PC-3 (cell line): ENCODE results near the gene SLC26A8.

Source experiments
- EZH2 ChIP-seq: fragments of 300-600 bp; sonication (generic); IDR thresholded peaks from one replicate; pipeline ENCODE4 v1.6.1; 2017; ENCODE audit warnings: antibody characterized with exemption, mild to moderate bottlenecking, low read length; ENCODE audit not compliant: unreplicated experiment
- TF ChIP-seq, protein P1 (sequence below): fragments of 300-600 bp; sonication (generic); conservative IDR thresholded peaks from 2 replicates; pipeline ENCODE4 v1.5.1; 2017; ENCODE audit warnings: antibody characterized with exemption, low read depth, mild to moderate bottlenecking, low read length

DNA sequence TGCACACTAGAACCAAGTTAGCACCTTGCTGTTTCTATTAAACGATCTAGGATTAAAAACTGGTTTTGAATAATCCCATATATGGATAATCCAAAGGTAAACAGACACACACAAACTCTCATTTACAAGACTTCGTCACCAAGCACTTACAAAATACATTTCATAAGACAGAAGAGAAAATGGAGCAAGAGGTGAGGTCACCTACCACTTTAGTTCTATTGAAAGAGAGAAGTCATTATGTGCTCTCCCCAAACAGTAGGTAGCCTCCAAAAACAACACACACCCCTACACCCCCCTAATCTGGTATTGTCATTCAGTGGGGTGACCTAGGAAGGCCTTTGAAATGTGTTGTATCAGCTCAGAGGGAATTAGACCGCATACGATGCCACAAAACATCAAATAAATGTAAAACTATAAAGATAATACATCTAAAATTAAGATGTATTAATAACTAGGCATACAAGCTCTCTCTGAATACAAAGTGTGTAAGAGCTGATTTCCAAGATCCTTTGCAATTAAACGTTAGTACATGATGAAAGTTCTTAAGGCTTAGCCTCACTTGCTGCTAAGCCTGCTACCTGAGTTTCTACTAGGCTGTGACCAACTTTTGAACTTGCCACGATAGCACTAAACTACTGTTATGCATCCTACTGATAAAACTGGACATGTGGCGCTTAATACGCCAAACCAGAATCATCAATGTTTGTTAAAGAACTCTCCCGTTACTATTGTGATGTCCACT, 105.2 kb downstream of the SLC26A8 start:
- no peak for TF ChIP-seq EZH2
- TF ChIP-seq, protein P1, sequence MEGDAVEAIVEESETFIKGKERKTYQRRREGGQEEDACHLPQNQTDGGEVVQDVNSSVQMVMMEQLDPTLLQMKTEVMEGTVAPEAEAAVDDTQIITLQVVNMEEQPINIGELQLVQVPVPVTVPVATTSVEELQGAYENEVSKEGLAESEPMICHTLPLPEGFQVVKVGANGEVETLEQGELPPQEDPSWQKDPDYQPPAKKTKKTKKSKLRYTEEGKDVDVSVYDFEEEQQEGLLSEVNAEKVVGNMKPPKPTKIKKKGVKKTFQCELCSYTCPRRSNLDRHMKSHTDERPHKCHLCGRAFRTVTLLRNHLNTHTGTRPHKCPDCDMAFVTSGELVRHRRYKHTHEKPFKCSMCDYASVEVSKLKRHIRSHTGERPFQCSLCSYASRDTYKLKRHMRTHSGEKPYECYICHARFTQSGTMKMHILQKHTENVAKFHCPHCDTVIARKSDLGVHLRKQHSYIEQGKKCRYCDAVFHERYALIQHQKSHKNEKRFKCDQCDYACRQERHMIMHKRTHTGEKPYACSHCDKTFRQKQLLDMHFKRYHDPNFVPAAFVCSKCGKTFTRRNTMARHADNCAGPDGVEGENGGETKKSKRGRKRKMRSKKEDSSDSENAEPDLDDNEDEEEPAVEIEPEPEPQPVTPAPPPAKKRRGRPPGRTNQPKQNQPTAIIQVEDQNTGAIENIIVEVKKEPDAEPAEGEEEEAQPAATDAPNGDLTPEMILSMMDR = no peak
